MM.1S (cell line): ENCODE data around the gene TNKS2.

Experiments used
- DNase-seq: peaks from one replicate; pipeline ENCODE4 v3.0.0-alpha.2; 2015
- H2AFZ ChIP-seq: fragments of 300-600 bp; sonication (generic); 2 replicates; pipeline ENCODE4 v1.6.0; 2016; ENCODE audit warnings: antibody characterized with exemption, low read length
- H3F3A ChIP-seq: fragments of 300-600 bp; sonication (generic); 2 replicates; pipeline ENCODE4 v1.6.1; 2016; ENCODE audit warnings: mild to moderate bottlenecking, antibody characterized with exemption, low read length, moderate library complexity, mixed read lengths; ENCODE audit not compliant: insufficient read depth
- H3K27ac ChIP-seq: fragments of 300-600 bp; sonication (generic); 2 replicates; pipeline ENCODE4 v1.5.1; 2016; ENCODE audit warnings: mild to moderate bottlenecking, low read length
- H3K27me3 ChIP-seq: fragments of 300-600 bp; sonication (generic); replicated peaks from 2 replicates; pipeline ENCODE4 v1.6.0; 2016; ENCODE audit warnings: low read length; ENCODE audit not compliant: insufficient read depth
- H3K36me3 ChIP-seq: fragments of 300-600 bp; sonication (generic); replicated peaks from 2 replicates; pipeline ENCODE4 v1.6.1; 2016; ENCODE audit warnings: mild to moderate bottlenecking, low read length, mixed read lengths; ENCODE audit not compliant: insufficient read depth
- H3K4me1 ChIP-seq: fragments of 300-600 bp; sonication (generic); 2 replicates; pipeline ENCODE4 v1.6.1; 2016; ENCODE audit warnings: low read length, mixed read lengths
- H3K4me2 ChIP-seq: fragments of 300-600 bp; sonication (generic); 2 replicates; pipeline ENCODE4 v1.6.0; 2016; ENCODE audit warnings: low read depth, low read length
- H3K4me3 ChIP-seq: fragments of 300-600 bp; sonication (generic); 2 replicates; pipeline ENCODE4 v1.5.1; 2016; ENCODE audit warnings: low read length, mixed read lengths
- H3K79me2 ChIP-seq: fragments of 300-600 bp; sonication (generic); 2 replicates; pipeline ENCODE4 v1.6.1; 2016; ENCODE audit warnings: mixed run types, low read length, mixed read lengths
- H3K9ac ChIP-seq: fragments of 300-600 bp; sonication (generic); 2 replicates; pipeline ENCODE4 v1.6.1; 2016; ENCODE audit warnings: low read length, mixed read lengths
- H3K9me2 ChIP-seq: fragments of 300-600 bp; sonication (generic); replicated peaks from 2 replicates; pipeline ENCODE4 v1.6.1; 2016; ENCODE audit warnings: mild to moderate bottlenecking, low read length, mixed read lengths; ENCODE audit not compliant: insufficient read depth
- H3K9me3 ChIP-seq: fragments of 300-600 bp; sonication (generic); replicated peaks from 2 replicates; pipeline ENCODE4 v1.6.1; 2016; ENCODE audit warnings: mild to moderate bottlenecking, low read length, mixed read lengths; ENCODE audit not compliant: insufficient read depth
- H4K20me1 ChIP-seq: fragments of 300-600 bp; sonication (generic); 2 replicates; pipeline ENCODE4 v1.6.1; 2016; ENCODE audit warnings: mild to moderate bottlenecking, low read length, moderate library complexity, mixed read lengths; ENCODE audit not compliant: insufficient read depth
- EZH2 ChIP-seq: fragments of 300-600 bp; sonication (generic); optimal IDR thresholded peaks from 2 replicates; pipeline ENCODE3; 2017; ENCODE audit warnings: low read depth, mild to moderate bottlenecking, antibody characterized with exemption, low read length, mixed read lengths
- EZH2phosphoT487 ChIP-seq: fragments of 300-600 bp; sonication (generic); IDR thresholded peaks from 2 replicates; pipeline ENCODE4 v1.6.1; 2018; ENCODE audit warnings: antibody characterized with exemption, low read length
- TF ChIP-seq, protein P1 (sequence below): fragments of 300-600 bp; sonication (generic); IDR thresholded peaks from 2 replicates; pipeline ENCODE4 v1.5.1; 2016; ENCODE audit warnings: antibody characterized with exemption, low read length, mixed read lengths

TNKS2 gene

DNA sequence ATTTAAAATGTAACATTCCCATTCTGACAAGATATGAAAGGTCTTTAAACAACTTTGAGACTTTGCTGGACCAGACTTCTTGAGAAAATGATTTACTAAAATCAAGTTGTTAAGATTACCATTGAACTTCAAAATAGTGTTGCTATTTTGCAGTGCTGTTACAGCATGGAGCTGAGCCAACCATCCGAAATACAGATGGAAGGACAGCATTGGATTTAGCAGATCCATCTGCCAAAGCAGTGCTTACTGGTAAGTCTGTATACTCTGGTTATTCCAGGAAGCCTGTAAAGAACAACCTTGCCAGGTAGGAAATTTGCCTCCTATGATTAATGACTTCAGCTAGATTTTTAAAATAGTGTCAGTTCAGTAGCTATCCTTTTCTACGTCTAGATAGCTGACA is 18.8 kb downstream of the TNKS2 start:
- no peak overlapping the region for H3K27ac ChIP-seq
- H3K9ac ChIP-seq, result no peak overlapping the region
- H3K9me2 ChIP-seq, result no peaks in the 10 kb centered on the region
- H2AFZ ChIP-seq, result no peak overlapping the region
- peaks cover 3% of the 10 kb centered on the region for H4K20me1 ChIP-seq
- no peaks in the 10 kb centered on the region for H3K27me3 ChIP-seq
- no peak overlapping the region for H3K4me3 ChIP-seq
- TF ChIP-seq EZH2, result no peak
- TF ChIP-seq EZH2phosphoT487, result no peak
- TF ChIP-seq, protein P1, sequence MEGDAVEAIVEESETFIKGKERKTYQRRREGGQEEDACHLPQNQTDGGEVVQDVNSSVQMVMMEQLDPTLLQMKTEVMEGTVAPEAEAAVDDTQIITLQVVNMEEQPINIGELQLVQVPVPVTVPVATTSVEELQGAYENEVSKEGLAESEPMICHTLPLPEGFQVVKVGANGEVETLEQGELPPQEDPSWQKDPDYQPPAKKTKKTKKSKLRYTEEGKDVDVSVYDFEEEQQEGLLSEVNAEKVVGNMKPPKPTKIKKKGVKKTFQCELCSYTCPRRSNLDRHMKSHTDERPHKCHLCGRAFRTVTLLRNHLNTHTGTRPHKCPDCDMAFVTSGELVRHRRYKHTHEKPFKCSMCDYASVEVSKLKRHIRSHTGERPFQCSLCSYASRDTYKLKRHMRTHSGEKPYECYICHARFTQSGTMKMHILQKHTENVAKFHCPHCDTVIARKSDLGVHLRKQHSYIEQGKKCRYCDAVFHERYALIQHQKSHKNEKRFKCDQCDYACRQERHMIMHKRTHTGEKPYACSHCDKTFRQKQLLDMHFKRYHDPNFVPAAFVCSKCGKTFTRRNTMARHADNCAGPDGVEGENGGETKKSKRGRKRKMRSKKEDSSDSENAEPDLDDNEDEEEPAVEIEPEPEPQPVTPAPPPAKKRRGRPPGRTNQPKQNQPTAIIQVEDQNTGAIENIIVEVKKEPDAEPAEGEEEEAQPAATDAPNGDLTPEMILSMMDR, result no peak
- no peaks in the 10 kb centered on the region for H3K4me1 ChIP-seq
- DNase-seq, result no peak
- peaks cover 9% of the 10 kb centered on the region; the same call in 1 of the 2 replicates for H3K36me3 ChIP-seq
- H3K79me2 ChIP-seq, result peaks cover 34% of the 10 kb centered on the region
- no peaks in the 10 kb centered on the region for H3F3A ChIP-seq
- no peaks in the 10 kb centered on the region for H3K9me3 ChIP-seq
- H3K4me2 ChIP-seq, result no peak overlapping the region

DNA sequence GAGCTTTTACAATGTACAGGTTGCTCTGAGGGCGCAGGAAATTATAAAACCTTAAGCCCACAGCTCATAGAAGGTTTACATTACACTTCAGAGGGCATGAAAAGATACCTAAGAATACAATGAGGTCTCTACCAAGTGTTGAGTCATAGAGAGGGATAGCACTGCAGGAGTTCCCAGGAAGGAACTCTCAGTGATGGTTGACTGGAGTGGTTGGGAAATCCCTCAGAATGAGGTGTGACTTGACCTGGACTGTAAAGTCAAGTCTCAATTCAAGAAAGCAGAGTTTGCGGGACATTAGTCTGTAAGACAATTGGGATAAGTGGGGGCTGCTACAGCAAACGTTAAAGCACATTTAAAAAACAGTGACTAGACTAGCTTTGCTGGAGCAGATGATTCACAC is 21.9 kb downstream of the TNKS2 start:
- H3F3A ChIP-seq, result no peaks in the 10 kb centered on the region
- H2AFZ ChIP-seq, result no peak overlapping the region
- H3K36me3 ChIP-seq, result peaks cover 3% of the 10 kb centered on the region; the same call in 1 of the 2 replicates
- H3K9me3 ChIP-seq, result no peaks in the 10 kb centered on the region
- H3K27me3 ChIP-seq, result no peaks in the 10 kb centered on the region
- no peak for DNase-seq
- no peaks in the 10 kb centered on the region for H3K9me2 ChIP-seq
- H3K27ac ChIP-seq, result no peak overlapping the region
- no peak overlapping the region for H3K4me3 ChIP-seq
- no peaks in the 10 kb centered on the region for H3K4me1 ChIP-seq
- peaks cover 3% of the 10 kb centered on the region; the same call in 1 of the 2 replicates for H4K20me1 ChIP-seq
- no peak for TF ChIP-seq EZH2phosphoT487
- no peak for TF ChIP-seq EZH2
- TF ChIP-seq, protein P1, result no peak
- H3K4me2 ChIP-seq, result no peak overlapping the region
- H3K79me2 ChIP-seq, result peaks cover 6% of the 10 kb centered on the region; the same call in 1 of the 2 replicates
- H3K9ac ChIP-seq, result no peak overlapping the region

DNA sequence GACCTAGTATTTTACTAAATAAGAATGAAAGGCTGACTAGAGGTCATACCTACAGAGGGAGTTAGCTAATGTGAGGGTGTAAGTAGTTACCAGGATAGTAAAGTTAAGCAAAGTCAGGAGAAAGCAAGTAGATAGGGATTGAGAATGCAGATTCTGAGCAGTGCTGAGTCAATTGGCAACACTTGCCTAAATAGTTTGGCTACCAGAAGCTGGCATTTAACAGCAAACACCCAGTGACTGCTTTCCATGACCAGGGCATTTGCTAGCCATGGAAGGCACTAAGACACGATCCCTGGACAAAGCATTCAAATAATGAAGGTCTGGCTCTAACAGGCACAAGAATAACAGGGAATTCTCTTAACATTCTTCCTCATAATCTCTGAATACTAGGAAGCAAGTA is 25.9 kb downstream of the TNKS2 start:
- TF ChIP-seq, protein P1, result no peak
- TF ChIP-seq EZH2 (no peak), EZH2phosphoT487 (no peak)
- no peaks in the 10 kb centered on the region for H3K79me2 ChIP-seq
- no peaks in the 10 kb centered on the region for H3K27me3 ChIP-seq
- peaks cover 10% of the 10 kb centered on the region for H3K36me3 ChIP-seq
- H3K9ac ChIP-seq, result no peak overlapping the region
- no peak overlapping the region for H2AFZ ChIP-seq
- no peaks in the 10 kb centered on the region for H3F3A ChIP-seq
- no peak overlapping the region for H3K4me3 ChIP-seq
- no peak for DNase-seq
- H3K4me2 ChIP-seq, result no peak overlapping the region
- H3K9me3 ChIP-seq, result no peaks in the 10 kb centered on the region
- H3K27ac ChIP-seq, result no peak overlapping the region
- no peaks in the 10 kb centered on the region for H3K9me2 ChIP-seq
- no peaks in the 10 kb centered on the region for H3K4me1 ChIP-seq
- H4K20me1 ChIP-seq, result no peaks in the 10 kb centered on the region
